HEK293 (cell line): Measurements from ENCODE around the gene SCN1A.

Experiments
- CTCF ChIA-PET: fragments of 350-600 bp; formaldehyde crosslinking; extraction: SDS; loops from one replicate; lab custom pipeline; 2021; ENCODE audit warnings: antibody characterized with exemption; lab: Yijun Ruan, JAX
- POLR2A ChIA-PET: fragments of 300-600 bp; formaldehyde crosslinking; extraction: SDS; loops from one replicate; lab custom pipeline; 2020; ENCODE audit warnings: antibody characterized with exemption, inconsistent platforms; lab: Yijun Ruan, JAX
- H3K27ac ChIP-seq: fragments of 200-500 bp; sonication (Bioruptor generic); 2 replicates; pipeline ENCODE4 v1.5.1; 2014; ENCODE audit warnings: low read depth, low read length, control low read depth, inconsistent platforms; ENCODE audit errors: extremely low read depth
- H3K36me3 ChIP-seq, 2 experiments: fragments of 200-500 bp in 1 of 2; sonication (Bioruptor generic) in 1 of 2; 1 replicate in 1 of 2; 2 replicates in 1 of 2; pipeline ENCODE4 v1.5.1; 2014 to 2017; ENCODE audit warnings: inconsistent platforms in 2 of 2, low read length in 2 of 2; ENCODE audit not compliant: control insufficient read depth in 2 of 2, insufficient read depth in 1 of 2
- H3K4me1 ChIP-seq: fragments of 200-500 bp; sonication (Bioruptor generic); 2 replicates; pipeline ENCODE4 v1.5.1; 2014; ENCODE audit warnings: mild to moderate bottlenecking, low read length, inconsistent platforms; ENCODE audit not compliant: control insufficient read depth, insufficient read depth
- H3K4me3 ChIP-seq: 2 replicates; pipeline ENCODE4 v1.5.1; 2011; ENCODE audit warnings: low read depth, mild to moderate bottlenecking, control low read depth, low read length, moderate library complexity
- H3K9me3 ChIP-seq: fragments of 200-500 bp; sonication (Bioruptor generic); 2 replicates; pipeline ENCODE4 v1.5.1; 2014; ENCODE audit warnings: low read depth, low read length, inconsistent platforms; ENCODE audit not compliant: control insufficient read depth, insufficient read depth
- KLF16 ChIP-seq: fragments of 450-650 bp; formaldehyde crosslinking; IDR thresholded peaks from 2 replicates; pipeline ENCODE4 v1.5.1; 2017; ENCODE audit warnings: missing biosample characterization, missing genetic modification characterization
- PRDM2 ChIP-seq: fragments of 450-650 bp; formaldehyde crosslinking; IDR thresholded peaks from 2 replicates; pipeline ENCODE4 v1.5.1; 2016; ENCODE audit warnings: missing biosample characterization, missing genetic modification characterization, borderline replicate concordance
- ZEB2 ChIP-seq: fragments of 450-650 bp; formaldehyde crosslinking; IDR thresholded peaks from 2 replicates; pipeline ENCODE4 v1.5.1; 2016; ENCODE audit warnings: missing biosample characterization, missing genetic modification characterization
- ZNF266 ChIP-seq: fragments of 450-650 bp; formaldehyde crosslinking; IDR thresholded peaks from 2 replicates; pipeline ENCODE4 v1.5.1; 2016; ENCODE audit warnings: missing biosample characterization, missing genetic modification characterization, low read depth
- ZNF549 ChIP-seq: fragments of 450-650 bp; IDR thresholded peaks from 2 replicates; pipeline ENCODE4 v1.5.1; 2018; ENCODE audit warnings: missing biosample characterization, missing genetic modification characterization, mild to moderate bottlenecking, inconsistent platforms, moderate library complexity
- ZNF621 ChIP-seq: fragments of 450-650 bp; formaldehyde crosslinking; IDR thresholded peaks from 2 replicates; pipeline ENCODE4 v1.5.1; 2017; ENCODE audit warnings: missing biosample characterization, missing genetic modification characterization
- ZNF747 ChIP-seq: fragments of 450-650 bp; formaldehyde crosslinking; IDR thresholded peaks from 2 replicates; pipeline ENCODE4 v1.5.1; 2016; ENCODE audit warnings: missing biosample characterization, missing genetic modification characterization
- ZNF776 ChIP-seq: fragments of 450-650 bp; formaldehyde crosslinking; IDR thresholded peaks from 2 replicates; pipeline ENCODE4 v1.5.0; 2017; ENCODE audit warnings: missing biosample characterization, missing genetic modification characterization, borderline replicate concordance
- ZNF792 ChIP-seq: fragments of 450-650 bp; formaldehyde crosslinking; IDR thresholded peaks from 2 replicates; pipeline ENCODE4 v1.5.1; 2016; ENCODE audit warnings: missing biosample characterization, missing genetic modification characterization
- TF ChIP-seq, protein P1 (sequence below): fragments of 450-650 bp; formaldehyde crosslinking; optimal IDR thresholded peaks from 2 replicates; pipeline ENCODE3; 2016; ENCODE audit warnings: missing biosample characterization, mild to moderate bottlenecking, missing genetic modification characterization
- TF ChIP-seq, protein P2 (sequence below): fragments of 450-650 bp; formaldehyde crosslinking; IDR thresholded peaks from 2 replicates; pipeline ENCODE4 v1.5.1; 2017; ENCODE audit warnings: missing biosample characterization, missing genetic modification characterization

Gene SCN1A

DNA sequence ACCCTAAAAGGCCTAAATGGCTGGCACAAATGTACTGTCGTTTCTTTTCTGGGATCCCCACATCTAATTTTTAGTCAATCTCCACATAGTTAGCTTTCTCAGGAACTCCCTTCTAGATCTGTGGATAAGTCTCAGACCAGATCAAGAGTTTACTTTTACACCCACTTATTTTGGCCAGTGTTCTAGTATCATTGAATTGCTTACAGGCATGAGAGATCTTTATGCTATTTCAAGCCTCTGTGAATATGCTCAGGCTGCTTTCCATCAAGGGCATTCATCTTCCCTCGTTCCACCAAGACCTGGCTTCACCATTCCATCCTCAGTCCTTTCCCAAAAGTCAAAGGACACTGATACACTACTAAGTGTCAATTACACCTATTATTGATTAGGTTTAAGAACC lies 27.8 kb upstream of the SCN1A start (continued):
- TF ChIP-seq PRDM2 (tag by site-specific recombination) (no peak), ZNF747 (no peak), ZNF776 (no peak)
- TF ChIP-seq, protein P1, sequence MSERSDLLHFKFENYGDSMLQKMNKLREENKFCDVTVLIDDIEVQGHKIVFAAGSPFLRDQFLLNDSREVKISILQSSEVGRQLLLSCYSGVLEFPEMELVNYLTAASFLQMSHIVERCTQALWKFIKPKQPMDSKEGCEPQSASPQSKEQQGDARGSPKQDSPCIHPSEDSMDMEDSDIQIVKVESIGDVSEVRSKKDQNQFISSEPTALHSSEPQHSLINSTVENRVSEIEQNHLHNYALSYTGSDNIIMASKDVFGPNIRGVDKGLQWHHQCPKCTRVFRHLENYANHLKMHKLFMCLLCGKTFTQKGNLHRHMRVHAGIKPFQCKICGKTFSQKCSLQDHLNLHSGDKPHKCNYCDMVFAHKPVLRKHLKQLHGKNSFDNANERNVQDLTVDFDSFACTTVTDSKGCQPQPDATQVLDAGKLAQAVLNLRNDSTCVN (tag by site-specific recombination): no peak
- TF ChIP-seq, protein P2, sequence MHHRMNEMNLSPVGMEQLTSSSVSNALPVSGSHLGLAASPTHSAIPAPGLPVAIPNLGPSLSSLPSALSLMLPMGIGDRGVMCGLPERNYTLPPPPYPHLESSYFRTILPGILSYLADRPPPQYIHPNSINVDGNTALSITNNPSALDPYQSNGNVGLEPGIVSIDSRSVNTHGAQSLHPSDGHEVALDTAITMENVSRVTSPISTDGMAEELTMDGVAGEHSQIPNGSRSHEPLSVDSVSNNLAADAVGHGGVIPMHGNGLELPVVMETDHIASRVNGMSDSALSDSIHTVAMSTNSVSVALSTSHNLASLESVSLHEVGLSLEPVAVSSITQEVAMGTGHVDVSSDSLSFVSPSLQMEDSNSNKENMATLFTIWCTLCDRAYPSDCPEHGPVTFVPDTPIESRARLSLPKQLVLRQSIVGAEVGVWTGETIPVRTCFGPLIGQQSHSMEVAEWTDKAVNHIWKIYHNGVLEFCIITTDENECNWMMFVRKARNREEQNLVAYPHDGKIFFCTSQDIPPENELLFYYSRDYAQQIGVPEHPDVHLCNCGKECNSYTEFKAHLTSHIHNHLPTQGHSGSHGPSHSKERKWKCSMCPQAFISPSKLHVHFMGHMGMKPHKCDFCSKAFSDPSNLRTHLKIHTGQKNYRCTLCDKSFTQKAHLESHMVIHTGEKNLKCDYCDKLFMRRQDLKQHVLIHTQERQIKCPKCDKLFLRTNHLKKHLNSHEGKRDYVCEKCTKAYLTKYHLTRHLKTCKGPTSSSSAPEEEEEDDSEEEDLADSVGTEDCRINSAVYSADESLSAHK: no peak

DNA sequence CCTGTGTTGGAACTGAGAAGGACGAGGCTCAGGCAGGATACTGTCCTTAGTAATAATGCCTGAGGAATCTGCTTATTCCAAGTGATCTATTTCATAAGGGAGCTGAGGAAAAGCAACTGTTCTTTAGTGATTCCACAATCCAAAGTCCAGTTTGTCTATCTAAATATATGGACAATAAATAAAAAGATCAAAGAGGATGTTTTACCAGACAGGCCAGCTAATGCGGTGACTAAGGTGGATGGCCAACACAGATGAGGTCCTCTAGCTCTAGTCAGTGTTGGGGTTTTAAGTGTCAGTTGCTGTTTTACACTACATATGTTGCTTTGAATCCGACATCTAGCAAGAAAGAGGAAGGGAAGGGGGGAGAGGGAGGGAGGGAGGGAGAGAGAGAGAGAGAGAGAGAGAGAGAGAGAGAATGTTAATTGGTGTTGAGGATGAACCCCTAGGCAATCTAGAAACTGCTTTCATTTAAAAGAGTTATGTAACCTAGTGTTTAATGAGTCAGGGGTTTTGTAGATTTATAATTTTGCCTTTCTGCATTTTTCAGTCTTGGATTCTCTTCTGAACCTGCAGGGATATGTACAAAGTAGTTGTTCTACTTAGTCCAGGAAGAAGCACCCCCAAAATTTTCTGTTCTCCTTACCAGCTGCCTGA lies 27.0 kb upstream of the SCN1A start:
- CTCF ChIA-PET: interaction anchor here (0.6 to 0.8 kb wide), 3 partner anchors 8 to 27 kb away, joined by 3 read pairs; partner anchors contain the start of gene SCN1A
- Histone ChIP-seq H3K4me3 (no peak overlapping the region), H3K4me1 (no peaks in the 10 kb centered on the region), H3K9me3 (no peaks in the 10 kb centered on the region), H3K27ac (no peak overlapping the region), H3K36me3 (no peaks in the 10 kb centered on the region)
- POLR2A ChIA-PET: interaction anchor here (0.6 kb wide), 1 partner anchor 270 kb away, joined by 3 read pairs; no protein-coding TSS in a partner anchor
- TF ChIP-seq ZNF792 (no peak), ZEB2 (tag by site-specific recombination) (no peak), KLF16 (tag by site-specific recombination) (no peak), ZNF621 (tag by site-specific recombination) (no peak)

GRCh38 chr2:166152064-166152463 lies 24.2 kb upstream of the SCN1A start:
- no peaks in the 10 kb centered on the region for H3K4me1 ChIP-seq
- H3K27ac ChIP-seq: no peak overlapping the region
- ChIA-PET CTCF (interaction anchor here (0.6 to 0.9 kb wide), 2 partner anchors 9 to 557 kb away, joined by 3 to 5 read pairs; no protein-coding TSS in a partner anchor), POLR2A (no interaction called here)
- no peaks in the 10 kb centered on the region for H3K36me3 ChIP-seq
- no peak for TF ChIP-seq ZNF266 (tag by site-specific recombination)
- no peak for TF ChIP-seq ZNF549 (tag by site-specific recombination)
- H3K4me3 ChIP-seq: no peak overlapping the region
- no peaks in the 10 kb centered on the region for H3K9me3 ChIP-seq
